ENCODE measurements around the gene ZNF678.
"Not testable (repeated sequence)": the region's sequence is repeated elsewhere in the genome, so short reads cannot be mapped to it uniquely, and the experiment has no call there.

ZNF678 gene

GRCh38 chr1:227551881-227552280, 11.5 kb upstream of the ZNF678 start:
- DNase-seq (ENCODE audit: low read depth, low spot score): not testable (repeated sequence)

GRCh38 chr1:227556288-227556687, 7.1 kb upstream of the ZNF678 start:
- no peak for DNase-seq (ENCODE audit: low read depth, low spot score)

GRCh38 chr1:227557962-227558725, 5.2 kb upstream of the ZNF678 start:
- DNase-seq (ENCODE audit: low read depth, low spot score): no peak

DNA sequence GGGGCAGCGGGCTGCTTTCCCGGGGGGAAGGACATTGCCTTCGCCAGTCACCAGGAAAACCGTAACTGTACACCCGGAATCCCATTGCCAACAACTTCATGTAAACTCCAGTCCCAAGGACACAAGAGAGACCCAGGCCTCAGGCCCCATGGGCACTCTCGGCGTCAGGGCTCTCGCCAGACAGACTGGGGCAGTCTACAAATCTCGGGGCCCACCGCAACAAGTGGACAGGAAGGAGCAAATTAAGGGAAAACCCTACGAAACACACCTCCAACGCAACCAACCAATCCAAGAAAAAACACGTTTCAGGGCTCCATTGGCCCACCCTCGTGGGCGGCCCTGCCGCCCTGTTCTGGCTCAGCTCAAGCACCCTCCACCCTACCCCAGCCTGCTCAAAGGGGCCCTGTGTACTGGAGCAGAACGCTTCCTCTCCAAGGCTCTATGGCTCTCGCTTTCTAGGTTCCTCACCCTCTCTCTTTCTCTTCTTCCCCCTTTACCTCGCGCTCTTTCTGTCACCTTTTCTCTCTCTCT, 4.6 kb upstream of the ZNF678 start:
- no peak for DNase-seq (ENCODE audit: low read depth, low spot score)

GRCh38 chr1:227559499-227559898, 3.9 kb upstream of the ZNF678 start:
- DNase-seq (ENCODE audit: low read depth, low spot score): no peak

- no peak for DNase-seq (ENCODE audit: low read depth, low spot score)
Observed at GRCh38 chr1:227559926-227560325, 3.4 kb upstream of the ZNF678 start.

GRCh38 chr1:227560393-227561173, 2.8 kb upstream of the ZNF678 start:
- no peak for DNase-seq (ENCODE audit: low read depth, low spot score)

DNA sequence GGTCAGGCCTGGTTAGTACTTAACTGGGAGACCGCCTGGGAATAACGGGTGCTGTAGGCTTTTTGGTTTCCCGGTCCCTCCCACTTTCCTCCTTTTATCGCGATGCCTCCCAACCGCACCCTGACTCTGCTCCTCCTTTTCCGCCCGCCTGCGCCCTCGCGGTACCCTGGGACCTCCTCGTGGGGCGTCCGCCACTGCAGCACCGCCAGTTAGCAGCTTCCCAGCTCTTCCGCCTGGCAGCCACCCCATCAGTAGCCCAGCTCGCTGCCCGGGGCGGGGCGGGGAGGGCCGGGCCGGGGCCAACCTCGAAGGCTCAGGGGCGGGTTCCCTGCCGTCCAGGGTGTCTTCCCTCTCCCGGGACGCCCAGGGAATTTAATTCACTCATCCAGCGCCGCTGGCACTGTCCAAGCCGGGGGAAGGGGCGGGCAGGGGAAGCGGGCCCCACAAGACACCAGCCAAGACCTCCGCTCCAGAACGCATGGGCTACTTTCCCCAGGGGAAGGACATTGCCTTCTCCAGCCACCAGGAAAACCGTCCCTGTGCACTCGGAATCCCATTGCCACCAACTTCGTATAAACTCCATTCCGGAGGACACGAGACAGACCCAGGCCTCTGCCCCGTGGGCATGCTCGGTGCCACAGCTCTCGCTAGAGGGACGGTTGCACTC, 2.0 kb upstream of the ZNF678 start:
- DNase-seq (ENCODE audit: low read depth, low spot score): no peak

GRCh38 chr1:227562037-227562436, 1.3 kb upstream of the ZNF678 start:
- DNase-seq (ENCODE audit: low read depth, low spot score): no peak

- no peak for DNase-seq (ENCODE audit: low read depth, low spot score)
Observed at GRCh38 chr1:227562933-227563323, 428 bp upstream of the ZNF678 start.

- no peak for DNase-seq (ENCODE audit: low read depth, low spot score)
Observed at GRCh38 chr1:227567256-227567655, 3.9 kb downstream of the ZNF678 start.

DNA sequence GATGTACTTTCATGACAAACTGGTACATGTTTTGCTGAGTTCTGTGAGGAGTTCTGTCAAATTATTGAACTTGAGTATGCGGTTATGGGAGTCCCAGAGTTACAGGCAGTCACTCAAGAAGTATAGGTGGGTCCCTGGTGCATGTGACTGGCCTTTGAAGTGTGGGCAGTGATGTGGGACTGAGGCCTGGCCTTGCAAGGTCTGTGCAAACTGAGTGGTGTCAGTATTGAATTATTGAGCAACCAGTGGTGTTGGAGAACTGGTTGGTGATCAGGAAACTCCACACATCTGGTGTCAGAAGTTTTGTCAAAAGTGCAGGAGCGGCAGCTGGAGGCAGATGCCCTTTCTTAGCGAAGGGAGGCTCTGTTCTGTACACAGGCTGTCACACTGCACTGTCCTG, 5.2 kb downstream of the ZNF678 start:
- DNase-seq (ENCODE audit: low read depth, low spot score): no peak

- DNase-seq (ENCODE audit: low read depth, low spot score): no peak
Observed at GRCh38 chr1:227572752-227573151, 9.4 kb downstream of the ZNF678 start.

DNA sequence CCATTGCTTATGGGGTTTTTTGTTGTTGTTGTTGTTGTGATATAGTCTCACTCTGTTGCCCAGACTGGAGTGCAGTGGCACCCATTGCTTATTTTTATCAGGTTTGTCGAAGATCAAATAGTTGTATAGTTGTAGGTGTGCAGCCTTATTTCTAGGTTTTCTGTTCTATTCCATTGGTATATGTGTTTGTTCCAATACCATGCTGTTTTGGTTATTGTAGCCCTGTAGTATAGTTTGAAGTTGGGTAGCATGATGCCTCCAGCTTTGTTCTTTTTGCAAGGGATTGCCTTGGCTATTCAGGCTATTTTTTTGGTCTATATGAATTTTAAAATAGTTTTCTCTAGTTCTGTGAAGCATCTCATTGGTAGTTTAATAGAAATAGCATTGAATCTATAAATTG, 11.6 kb downstream of the ZNF678 start:
- DNase-seq (ENCODE audit: low read depth, low spot score): no peak

GRCh38 chr1:227576189-227576588, 12.8 kb downstream of the ZNF678 start:
- DNase-seq (ENCODE audit: low read depth, low spot score): no peak

- DNase-seq (ENCODE audit: low read depth, low spot score): no peak
Observed at GRCh38 chr1:227577500-227577899, 14.1 kb downstream of the ZNF678 start.

DNA sequence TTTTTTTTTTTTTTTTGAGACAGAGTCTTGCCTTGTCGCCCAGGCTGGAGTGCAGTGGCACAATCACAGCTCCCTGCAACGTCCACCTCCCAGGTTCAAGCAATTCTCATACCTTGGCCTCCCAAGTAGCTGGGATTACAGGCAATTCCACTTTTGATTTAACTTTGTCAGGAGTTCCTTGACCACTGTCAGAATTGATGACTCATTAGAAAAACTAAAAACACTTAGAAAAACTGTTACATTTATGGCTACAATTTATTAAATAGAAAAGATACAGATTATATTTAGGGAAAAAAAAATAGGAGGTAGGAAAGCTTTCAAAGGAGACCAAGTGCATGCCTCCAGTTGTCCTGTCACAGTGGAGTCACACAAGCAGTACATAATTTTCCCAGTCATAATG, 20.0 kb downstream of the ZNF678 start:
- no peak for DNase-seq (ENCODE audit: low read depth, low spot score)

DNA sequence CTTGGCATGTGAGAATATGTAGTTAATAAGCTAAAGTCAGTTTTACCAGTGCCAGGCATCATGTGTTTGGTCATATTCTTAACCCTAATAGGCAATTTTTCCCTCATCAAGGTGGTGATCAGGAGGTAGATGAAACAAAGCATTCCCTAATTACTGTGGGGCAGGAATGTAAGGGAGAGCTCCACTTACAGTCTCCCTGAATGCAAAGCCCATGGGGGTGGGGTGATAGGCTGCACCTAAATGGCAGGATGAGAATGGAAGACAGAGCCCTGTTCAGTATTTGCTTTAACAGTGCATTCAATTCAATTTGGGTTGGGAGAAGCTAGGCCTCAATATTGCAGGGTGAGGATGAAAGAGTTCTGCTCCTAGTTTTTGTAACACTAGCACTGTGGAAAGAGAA, 23.4 kb downstream of the ZNF678 start:
- DNase-seq (ENCODE audit: low read depth, low spot score): no peak

DNA sequence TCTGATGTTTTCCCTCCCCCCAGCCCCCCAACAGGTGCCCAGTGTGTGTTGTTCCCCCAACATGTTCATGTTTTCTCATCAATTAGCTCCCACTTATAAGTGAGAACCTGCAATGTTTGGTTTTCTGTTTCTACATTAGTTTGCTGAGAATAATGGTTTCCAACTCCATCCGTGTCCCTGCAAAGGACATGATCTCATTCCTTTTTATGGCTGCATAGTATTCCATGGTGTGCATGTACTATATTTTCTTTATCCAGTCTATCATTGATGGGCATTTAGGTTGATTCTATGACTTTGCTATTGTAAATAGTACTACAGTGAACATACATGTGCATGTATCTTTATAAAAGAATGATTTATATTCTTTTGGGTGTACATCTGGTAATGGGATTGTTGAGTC, 24.6 kb downstream of the ZNF678 start:
- no peak for DNase-seq (ENCODE audit: low read depth, low spot score)

DNA sequence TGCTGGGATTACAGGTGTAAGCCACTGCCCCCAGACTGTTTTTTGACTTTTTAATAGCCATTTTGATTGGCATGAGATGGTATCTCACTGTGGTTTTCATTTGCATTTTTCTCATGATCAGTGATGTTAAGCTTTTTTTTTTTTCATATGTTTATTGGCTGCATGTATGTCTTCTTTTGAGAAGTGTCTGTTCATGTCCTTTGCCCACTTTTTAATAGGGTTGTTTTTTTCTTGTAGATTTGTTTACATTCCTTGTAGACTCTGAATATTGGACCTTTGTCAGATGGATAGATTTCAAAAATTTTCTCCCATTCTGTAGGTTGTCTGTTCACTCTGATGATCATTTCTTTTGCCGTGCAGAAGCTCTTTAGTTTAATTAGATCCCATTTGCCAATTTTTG, 25.4 kb downstream of the ZNF678 start:
- not testable (repeated sequence) for DNase-seq (ENCODE audit: low read depth, low spot score)

DNA sequence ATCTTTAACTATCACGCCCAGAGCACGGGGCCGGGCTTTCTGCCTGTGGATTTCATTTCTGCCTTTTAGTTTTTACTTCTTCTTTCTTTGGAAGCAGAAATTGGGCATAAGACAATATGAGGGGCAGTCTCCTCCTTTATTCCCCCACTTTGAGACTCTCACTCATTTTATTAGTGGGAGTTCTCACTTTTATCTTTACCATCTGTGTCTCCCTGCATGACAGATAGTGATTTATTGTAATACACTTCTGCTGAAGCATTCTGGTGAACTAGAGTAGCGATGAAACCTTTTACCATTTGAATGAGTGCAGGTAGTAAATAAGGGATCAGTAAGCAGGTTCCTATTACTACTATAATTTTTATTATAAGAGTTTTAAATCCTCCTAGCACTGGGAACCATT, 26.4 kb downstream of the ZNF678 start:
- DNase-seq (ENCODE audit: low read depth, low spot score): not testable (repeated sequence)

DNA sequence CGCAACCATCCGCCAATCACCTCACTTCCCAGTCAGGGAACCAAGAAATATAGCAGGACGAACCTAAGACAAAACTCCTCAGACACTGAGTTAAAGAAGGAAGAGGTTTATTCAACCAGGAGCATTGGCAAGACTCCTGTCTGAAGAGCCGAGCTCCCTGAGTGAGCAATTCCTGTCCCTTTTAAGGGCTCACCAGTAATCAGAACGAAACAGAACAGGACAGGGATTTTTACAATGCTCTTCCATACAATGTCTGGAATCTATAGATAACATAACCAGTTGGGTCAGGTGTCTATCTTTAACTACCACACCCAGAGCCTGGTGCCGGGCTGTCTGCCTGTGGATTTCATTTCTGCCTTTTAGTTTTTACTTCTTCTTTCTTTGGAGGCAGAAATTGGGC, 32.9 kb downstream of the ZNF678 start:
- DNase-seq (ENCODE audit: low read depth, low spot score): not testable (repeated sequence)
